Activated T-cell treated with anti-CD3 and anti-CD28 coated beads, Interleukin-2, amount 50 U/mL, for 48 hours (primary cell): Measurements from ENCODE around the gene GTF3C4.

ENCODE experiments used
- DNase-seq, 2 experiments: peaks; one replicate each; pipeline ENCODE4 v3.0.0-alpha.2; 2020

GTF3C4 gene

DNA sequence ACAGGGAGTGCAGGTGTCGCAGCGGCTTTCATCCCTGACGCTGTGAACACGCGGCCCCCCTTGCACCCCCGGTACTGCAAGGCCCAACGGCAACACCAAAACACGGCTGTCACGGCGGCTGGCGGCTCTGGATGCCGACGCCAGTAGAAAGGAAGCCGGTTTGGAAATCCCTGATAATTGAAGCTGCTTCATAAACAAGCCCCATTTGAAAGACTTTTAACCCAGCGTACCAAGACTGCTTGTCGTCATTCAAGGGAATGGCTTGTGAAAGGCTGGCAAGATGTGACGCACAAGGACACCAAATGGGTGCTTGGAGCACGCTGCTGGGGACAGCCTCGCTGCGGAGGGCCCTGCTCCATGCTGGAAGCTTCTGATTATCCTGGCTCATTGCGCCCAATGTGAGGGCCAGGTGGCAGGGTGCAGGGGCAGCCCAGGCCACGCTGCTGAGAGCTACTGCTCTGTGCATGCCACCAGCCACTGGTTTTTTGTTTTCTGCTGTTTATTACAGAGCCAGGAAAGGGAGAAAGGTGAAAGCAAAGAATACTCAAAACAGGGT, 63.1 kb downstream of the GTF3C4 start:
- no peak for DNase-seq

DNA sequence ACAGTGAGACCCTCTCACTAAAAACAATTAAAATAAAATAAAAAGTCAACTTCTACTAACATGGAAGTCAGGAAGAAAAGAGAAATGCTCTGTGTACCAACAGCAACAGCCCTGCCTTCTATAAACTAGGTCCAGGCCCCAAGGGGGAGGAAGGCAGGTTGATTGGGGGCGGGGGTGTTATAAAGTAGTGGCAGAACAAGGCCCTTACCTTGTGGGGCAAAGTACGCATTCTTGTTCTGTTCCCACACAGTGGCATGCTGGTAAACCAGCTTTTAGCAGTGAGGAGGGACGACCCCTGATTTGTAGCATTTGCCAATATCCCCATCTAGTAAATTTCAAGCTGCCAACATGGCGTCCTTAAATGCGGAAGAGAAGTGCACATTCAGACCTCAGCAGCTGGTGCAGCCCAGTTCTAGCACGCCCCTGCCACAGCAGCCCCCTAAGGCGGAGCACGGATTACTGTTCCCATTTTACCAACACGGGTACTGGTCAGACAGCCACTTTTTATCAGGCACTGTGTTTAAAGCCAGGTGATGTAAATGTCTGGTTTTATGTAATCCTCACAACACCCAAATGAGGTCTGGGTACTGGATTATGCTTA, 69.5 kb downstream of the GTF3C4 start:
- DNase-seq = no peak

GRCh38 chr9:132740526-132741309, 70.5 kb downstream of the GTF3C4 start:
- DNase-seq = no peak

DNA sequence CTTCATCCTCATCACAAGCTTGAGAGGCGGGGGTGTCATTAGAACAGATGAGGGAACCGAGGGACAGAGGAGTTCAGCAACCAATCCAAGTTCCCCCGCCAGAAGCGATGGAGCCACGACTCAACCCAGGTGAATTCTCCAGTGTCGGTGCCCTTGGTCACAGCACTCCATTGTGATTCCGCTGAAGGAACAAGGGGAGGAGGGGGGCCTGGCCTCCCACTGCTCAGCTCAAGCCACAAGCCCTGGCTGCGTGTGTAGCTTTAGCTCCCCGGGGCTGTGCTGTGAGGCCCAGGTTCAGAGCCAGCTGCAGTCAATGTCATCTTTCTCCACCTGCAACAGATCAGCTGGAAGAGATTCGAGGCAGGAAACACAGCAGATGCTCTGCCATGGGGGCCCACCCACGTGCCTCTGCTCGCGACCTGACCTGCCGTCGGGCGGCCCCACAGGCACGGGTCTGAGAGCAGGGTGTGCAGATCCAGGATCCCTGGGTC, 72.6 kb downstream of the GTF3C4 start:
- DNase-seq = no peak

- DNase-seq = no peak
Measured at GRCh38 chr9:132743931-132744479, 73.7 kb downstream of the GTF3C4 start.
